Measurements from ENCODE around the gene QRSL1.
"Not testable (repeated sequence)": the region's sequence is repeated elsewhere in the genome, so short reads cannot be mapped to it uniquely, and the experiment has no call there.

The QRSL1 gene

DNA sequence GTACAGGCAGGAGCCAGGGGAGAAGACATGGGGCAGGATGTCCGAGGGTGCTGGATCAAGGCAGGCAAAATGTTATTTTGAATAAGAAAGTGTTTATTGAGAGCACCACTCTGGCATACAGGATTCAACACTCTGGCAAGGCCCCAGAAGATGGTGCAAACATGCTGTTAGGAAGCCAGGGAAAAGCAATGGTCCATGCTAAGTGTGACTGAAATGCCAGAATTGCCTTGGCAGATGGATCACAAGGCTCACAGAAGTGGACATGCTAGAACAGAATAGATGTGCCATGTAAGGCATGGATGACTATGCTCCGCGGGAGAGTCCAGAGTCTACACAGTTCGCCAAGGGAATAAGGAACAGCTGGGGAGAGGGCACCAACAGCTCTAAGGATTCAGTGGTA lies 54.6 kb downstream of the QRSL1 start:
- no peak for DNase-seq

GRCh38 chr6:106685833-106686232 lies 56.5 kb downstream of the QRSL1 start:
- no peak for DNase-seq

GRCh38 chr6:106688177-106688951 lies 59.0 kb downstream of the QRSL1 start:
- no peak for DNase-seq

DNA sequence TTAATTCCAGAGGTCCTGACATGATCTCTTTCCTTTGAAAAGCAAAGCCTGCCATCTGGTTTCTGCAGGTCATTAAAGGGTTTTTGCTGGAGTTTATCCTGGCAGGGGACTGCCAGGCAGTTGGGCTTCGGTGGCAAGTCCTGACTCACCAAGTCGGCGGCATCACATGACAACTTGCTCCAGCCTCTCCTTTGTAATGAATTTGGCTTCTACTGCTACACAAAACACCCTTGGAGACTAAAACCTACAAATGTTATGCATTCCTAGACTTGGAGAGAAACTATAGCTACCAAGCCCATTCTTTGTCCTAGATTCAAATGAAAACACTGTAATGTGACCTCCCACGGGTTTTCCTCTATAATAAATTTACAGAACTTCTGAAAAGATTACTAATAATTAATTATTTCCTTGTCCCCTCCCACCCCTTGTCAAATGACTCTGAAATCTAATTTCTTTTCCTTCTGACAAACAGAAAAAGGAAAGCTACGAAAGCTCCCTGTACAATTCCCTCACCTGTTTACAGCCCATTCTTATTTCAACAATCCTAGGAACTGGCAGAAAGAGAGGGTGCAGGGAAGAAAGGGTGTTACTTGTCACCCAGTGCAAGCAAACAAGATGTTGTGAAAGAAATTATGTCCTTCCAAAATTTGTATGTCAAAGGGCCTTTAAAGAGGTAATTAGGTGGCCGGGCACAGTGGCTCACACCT lies 62.9 kb downstream of the QRSL1 start:
- no peak for DNase-seq

DNA sequence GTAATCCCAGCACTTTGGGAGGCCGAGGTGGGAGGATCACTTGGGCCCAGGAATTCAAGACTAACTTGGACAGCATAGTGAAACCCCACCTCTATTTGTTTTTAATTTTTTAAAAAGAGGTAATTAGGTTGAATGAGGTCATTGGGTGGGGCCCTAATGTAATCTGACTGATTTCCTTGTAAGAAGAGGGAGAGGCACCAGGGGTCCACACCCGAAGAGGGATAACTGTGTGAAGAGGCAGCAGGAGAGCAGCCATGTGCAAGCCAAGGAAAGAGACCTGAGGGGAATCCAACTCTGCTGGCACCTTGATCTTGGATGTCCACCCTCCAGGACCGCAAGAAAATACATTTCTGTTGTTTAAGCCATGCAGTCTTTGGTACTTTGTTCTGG lies 63.4 kb downstream of the QRSL1 start:
- DNase-seq, result no peak

DNA sequence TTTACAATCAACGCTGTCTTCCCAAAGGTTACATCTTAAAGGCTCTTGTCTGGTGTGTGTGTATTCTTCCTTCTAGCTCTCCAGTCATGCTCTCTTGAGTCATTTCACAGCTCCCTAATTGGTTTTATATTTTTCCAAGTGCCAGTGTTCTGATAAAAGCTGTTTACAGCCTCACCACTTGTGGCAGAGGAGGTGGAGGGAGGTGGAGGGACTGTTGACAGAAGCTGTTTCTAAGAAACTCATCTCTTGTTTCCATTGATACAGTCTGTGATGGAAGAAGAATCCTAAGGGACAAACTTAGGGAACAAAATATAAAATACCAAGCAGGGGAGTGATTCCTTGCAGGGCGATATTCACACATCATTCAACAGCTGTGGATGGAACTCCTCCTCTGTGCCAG lies 64.0 kb downstream of the QRSL1 start:
- no peak for DNase-seq

DNA sequence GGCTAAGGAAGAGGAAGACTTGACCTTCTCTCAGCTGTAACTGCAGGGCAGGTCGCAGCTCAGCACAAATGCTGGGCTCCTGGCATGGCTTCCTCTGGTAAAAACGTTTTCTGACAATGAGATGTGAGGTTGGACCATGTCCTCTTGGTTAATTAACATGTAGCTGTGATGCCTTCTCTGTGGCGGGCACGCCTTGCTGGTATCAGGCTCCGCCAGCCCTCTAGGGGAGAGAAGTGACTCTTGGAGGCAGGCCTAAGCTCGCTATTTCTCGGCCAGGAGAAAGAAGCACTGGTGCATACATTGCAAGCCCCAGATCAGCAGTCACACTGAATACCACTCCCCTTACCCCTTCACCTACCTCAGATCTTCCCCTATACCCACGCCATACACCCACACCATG lies 65.0 kb downstream of the QRSL1 start:
- DNase-seq, result no peak

DNA sequence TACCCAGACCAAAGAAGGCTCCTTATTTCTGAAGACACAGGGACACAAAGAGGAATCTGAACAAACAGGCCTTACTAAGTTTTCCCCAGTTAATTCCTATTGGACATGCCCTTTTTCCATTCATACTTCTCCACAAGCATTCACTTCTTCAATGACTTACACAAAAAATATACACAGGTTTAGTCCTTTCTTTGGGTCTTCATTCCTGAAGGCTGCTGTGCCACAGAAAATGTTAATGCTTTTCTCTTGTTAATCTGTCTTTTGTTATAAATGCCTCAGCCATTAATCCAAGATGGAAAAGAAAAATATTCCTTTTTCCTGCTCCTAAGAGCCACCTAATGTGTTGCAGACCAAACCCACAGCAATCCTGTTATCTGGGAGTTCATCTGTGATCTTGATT lies 71.2 kb downstream of the QRSL1 start:
- no peak for DNase-seq

DNA sequence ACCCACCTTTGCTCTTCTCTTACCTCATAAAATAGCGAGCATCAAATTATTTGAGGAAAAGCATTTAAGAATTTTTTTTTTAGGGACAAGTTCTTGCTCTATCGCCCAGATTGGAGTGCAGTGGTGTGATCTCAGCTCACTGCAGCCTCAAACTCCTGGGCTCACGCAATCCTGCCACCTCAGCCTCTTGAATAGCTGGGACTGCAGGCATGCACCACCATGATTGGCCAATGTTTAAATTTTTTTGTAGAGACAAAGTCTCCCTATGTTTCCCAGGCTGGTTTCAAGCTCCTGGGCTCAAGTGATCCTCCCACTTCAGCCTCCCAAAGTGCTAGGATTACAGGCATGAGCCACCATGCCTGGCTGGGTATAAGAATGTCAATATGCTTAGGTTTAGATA lies 71.8 kb downstream of the QRSL1 start:
- not testable (repeated sequence) for DNase-seq

DNA sequence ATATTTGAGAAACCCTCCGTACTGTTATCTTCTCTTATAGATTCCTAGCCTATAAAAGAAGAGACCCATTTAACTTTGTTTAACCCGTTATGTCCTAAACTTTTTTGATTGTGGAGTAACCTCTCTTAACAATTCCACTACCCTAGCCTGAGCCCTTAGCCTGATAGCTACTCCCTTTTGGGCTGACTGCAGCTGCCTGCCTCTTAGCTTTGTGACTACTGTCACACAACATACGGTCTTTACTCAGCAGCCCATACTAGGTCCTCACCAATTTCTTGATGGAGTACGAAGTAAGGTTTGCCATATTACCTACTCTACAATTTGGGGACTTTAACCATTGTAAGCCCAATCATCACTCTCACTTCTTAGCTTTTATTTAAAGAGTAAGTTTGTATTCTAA lies 72.7 kb downstream of the QRSL1 start:
- no peak for DNase-seq

- no peak for DNase-seq
Observed at GRCh38 chr6:106702451-106703110, 73.2 kb downstream of the QRSL1 start.

DNA sequence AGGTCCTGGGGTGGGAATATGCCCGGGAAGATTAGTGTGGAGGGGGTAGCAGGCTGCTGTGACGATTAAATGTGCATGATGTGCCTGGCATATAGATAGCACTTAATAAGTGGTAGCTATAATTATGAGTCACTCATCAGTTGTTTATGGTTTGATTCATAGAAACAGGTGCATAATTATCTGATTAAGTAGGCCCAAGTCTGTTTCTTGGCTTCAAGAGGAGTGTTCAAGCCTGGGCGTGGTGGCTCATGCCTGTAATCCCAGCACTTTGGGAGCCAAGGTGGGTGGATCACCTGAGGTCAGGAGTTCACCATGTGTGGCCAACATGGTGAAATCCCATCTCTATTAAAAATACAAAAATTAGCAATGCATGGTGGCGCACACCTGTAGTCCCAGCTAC lies 74.9 kb downstream of the QRSL1 start:
- DNase-seq, result no peak

GRCh38 chr6:106705156-106705555 lies 75.8 kb downstream of the QRSL1 start:
- no peak for DNase-seq

GRCh38 chr6:106710580-106710979 lies 81.2 kb downstream of the QRSL1 start:
- no peak for DNase-seq

DNA sequence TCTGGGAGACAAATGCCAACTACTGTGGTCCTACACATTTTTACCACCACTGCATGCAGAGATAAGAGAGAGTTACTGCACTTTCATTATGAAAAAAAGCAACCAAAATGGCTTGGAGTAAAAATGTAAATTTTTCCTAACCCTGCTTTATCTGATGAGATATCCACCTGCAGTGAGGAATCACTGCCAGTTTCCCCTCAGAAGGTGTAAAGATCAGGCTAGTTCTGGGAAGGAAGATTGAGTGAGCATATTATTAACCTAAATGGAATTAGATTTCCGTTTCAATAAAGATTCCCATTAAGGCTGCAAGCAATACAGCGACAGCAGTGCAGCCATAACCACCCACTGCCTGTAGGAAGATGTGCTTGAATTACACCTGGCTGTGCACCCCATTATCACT lies 84.9 kb downstream of the QRSL1 start:
- no peak for DNase-seq

GRCh38 chr6:106715922-106716321 lies 86.5 kb downstream of the QRSL1 start:
- no peak for DNase-seq

GRCh38 chr6:106716966-106717365 lies 87.6 kb downstream of the QRSL1 start:
- DNase-seq, result no peak
